Liver (tissue), 4 donors: Measurements from ENCODE around the gene COL6A3. TPM values are rescaled to one million over a fixed set of nuclear protein-coding genes. Genes with fewer than 3 reads are reported as not detected.

Experiments used
- polyA plus RNA-seq, 2 donors: library from polyadenylated mRNA; stranded (reverse) in 1 of 2; unstranded in 1 of 2; fragments of 200-250 nt in 1 of 2; fragments of >200 nt in 1 of 2; fragmentation: Nextera tagmentation in 1 of 2; extraction: Ambion mirVana in 1 of 2; gene quantifications; one replicate each; pipeline versions ENCODE4 v1.2.1 to v1.2.3, GENCODE V29; 2013 to 2015
- total RNA-seq, 2 donors: library from RNA; depleted of rRNA; stranded (reverse); fragments of >200 nt; gene quantifications; one replicate each; pipeline ENCODE4 v1.2.3, GENCODE V29; 2014
- donor health status: healthy.
- donor health status: healthy.
- donor health status: healthy.

COL6A3 gene
- total and polyA plus RNA-seq, 4 donors, result 1.7 to 28.7 (median 17.5) TPM

Other genes with a start within 250 kb of the COL6A3 start
- 10 to 100 TPM in 1 of 2 donors, 1 to 10 TPM in 1; 1.6 to 22.6 TPM for gene MLPH, start 73.1 kb upstream of the COL6A3 start, total RNA-seq
- 10 to 100 TPM; 22.1 to 25.9 TPM for gene MLPH, start 73.1 kb upstream of the COL6A3 start, polyA plus RNA-seq
- not detected for gene PRLH, start 152.4 kb upstream of the COL6A3 start, total RNA-seq
- not detected for gene PRLH, start 152.4 kb upstream of the COL6A3 start, polyA plus RNA-seq
- 10 to 100 TPM; 17.8 to 96.5 TPM for gene RAB17, start 176.6 kb upstream of the COL6A3 start, total RNA-seq
- 10 to 100 TPM; 69.6 to 80.2 TPM for gene RAB17, start 176.6 kb upstream of the COL6A3 start, polyA plus RNA-seq
- 10 to 100 TPM; 13.3 to 56.1 TPM for gene LRRFIP1, start 213.4 kb upstream of the COL6A3 start, total RNA-seq
- gene LRRFIP1, start 213.4 kb upstream of the COL6A3 start, polyA plus RNA-seq, result 10 to 100 TPM; 26.6 to 51.6 TPM